ENCODE results near the gene FAM153A.
"Not testable (repeated sequence)": the region's sequence is repeated elsewhere in the genome, so short reads cannot be mapped to it uniquely, and the experiment has no call there.

FAM153A gene

DNA sequence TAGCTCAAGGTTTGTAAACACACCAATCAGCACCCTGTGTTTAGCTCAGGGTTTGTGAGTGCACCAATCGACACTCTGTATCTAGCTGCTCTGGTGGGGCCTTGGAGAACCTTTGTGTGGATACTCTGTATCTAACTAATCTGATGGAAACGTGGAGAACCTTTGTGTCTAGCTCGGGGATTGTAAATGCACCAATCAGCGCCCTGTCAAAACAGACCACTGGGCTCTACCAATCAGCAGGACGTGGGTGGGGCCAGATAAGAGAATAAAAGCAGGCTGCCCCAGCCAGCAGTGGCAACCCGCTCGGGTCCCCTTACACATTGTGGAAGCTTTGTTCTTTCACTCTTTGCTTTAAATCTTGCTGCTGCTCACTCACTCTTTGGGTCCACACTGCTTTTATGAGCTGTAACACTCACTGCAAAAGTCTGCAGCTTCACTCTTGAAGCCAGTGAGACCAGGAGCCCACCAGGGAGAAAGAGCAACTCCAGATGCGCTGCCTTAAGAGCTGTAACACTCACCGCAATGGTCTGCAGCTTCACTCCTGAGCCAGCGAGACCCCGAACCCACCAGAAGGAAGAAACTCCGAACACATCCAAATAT lies 93.6 kb downstream of the FAM153A start:
- not testable (repeated sequence) for H3K4me3 Mint-ChIP-seq, H3K9me3 Mint-ChIP-seq, H3K27me3 Mint-ChIP-seq, H3K36me3 Mint-ChIP-seq, H3K4me1 Mint-ChIP-seq, H3K27ac Mint-ChIP-seq

- not testable (repeated sequence) for H3K27ac Mint-ChIP-seq, H3K27me3 Mint-ChIP-seq, H3K36me3 Mint-ChIP-seq, H3K4me1 Mint-ChIP-seq, H3K4me3 Mint-ChIP-seq, H3K9me3 Mint-ChIP-seq
These were observed 94.6 kb downstream of the FAM153A start for GRCh38 chr5:177688091-177688490.

DNA sequence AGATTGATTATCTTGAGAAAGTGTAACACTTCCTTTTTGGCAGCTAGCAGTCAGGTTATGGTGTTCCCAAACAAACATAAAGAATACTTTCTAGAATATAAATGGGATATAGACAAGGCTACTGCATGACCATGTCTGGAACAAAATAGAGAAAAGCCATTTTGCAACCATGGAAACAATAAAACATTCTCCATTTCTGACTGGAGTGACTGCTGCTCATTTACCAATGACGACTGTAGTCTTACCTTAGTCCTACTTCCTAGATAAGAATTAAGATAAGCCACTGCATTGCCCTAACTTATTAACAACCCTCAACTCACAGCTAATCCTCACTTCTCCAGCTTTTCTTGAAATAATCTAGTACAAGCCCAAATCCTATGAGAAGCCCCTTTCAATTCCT lies 100.8 kb downstream of the FAM153A start:
- H3K27ac Mint-ChIP-seq, H3K27me3 Mint-ChIP-seq, H3K36me3 Mint-ChIP-seq, H3K4me3 Mint-ChIP-seq, H3K4me1 Mint-ChIP-seq, H3K9me3 Mint-ChIP-seq: not testable (repeated sequence)
